Progenitor cell of endocrine pancreas (in vitro differentiated cells): Measurements from ENCODE around the gene BPIFB2. TPM values are rescaled to one million over a fixed set of nuclear protein-coding genes. Genes with fewer than 3 reads are reported as not detected.

Source experiments
- DNase-seq: peaks from one replicate; pipeline ENCODE4 v3.0.0; 2021; ENCODE audit warnings: low spot score; ENCODE audit not compliant: unreplicated experiment
- H3K27ac Mint-ChIP-seq: 2 replicates; pipeline ENCODE4 v1.8.0; 2021; ENCODE audit warnings: mild to moderate bottlenecking, moderate library complexity, mixed read lengths
- H3K27me3 Mint-ChIP-seq: 2 replicates; pipeline ENCODE4 v1.8.0; 2021; ENCODE audit warnings: mixed read lengths
- H3K36me3 Mint-ChIP-seq: 2 replicates; pipeline ENCODE4 v1.8.0; 2022; ENCODE audit warnings: mixed read lengths; ENCODE audit not compliant: insufficient read depth
- H3K4me1 Mint-ChIP-seq: 2 replicates; pipeline ENCODE4 v1.8.0; 2021; ENCODE audit warnings: low read depth, mixed read lengths
- H3K4me3 Mint-ChIP-seq: 2 replicates; pipeline ENCODE4 v1.8.0; 2021; ENCODE audit warnings: low read depth, mild to moderate bottlenecking, moderate library complexity, mixed read lengths
- H3K9me3 Mint-ChIP-seq: 2 replicates; pipeline ENCODE4 v1.8.0; 2021; ENCODE audit warnings: low read depth, mixed read lengths
- CTCF ChIP-seq: fragments of 200-600 bp; sonication (generic); IDR thresholded peaks from one replicate; pipeline ENCODE4 v1.5.0; 2021; ENCODE audit warnings: antibody characterized with exemption, mild to moderate bottlenecking; ENCODE audit not compliant: unreplicated experiment
- total RNA-seq: library from RNA; stranded (reverse); gene quantifications from 2 replicates; pipeline ENCODE4 v1.2.1, GENCODE V29; 2021

BPIFB2 gene
- total RNA-seq, 1 donor from 2014 or later, result not detected

GRCh38 chr20:33018169-33018931, 10.8 kb downstream of the BPIFB2 start:
- Mint-ChIP-seq H3K36me3 (no peaks in the 10 kb centered on the region), H3K9me3 (no peaks in the 10 kb centered on the region), H3K27ac (no peak overlapping the region), H3K27me3 (peaks cover 35% of the 10 kb centered on the region), H3K4me3 (no peak overlapping the region), H3K4me1 (no peaks in the 10 kb centered on the region)
- no peak for TF ChIP-seq CTCF
- no peak for DNase-seq

DNA sequence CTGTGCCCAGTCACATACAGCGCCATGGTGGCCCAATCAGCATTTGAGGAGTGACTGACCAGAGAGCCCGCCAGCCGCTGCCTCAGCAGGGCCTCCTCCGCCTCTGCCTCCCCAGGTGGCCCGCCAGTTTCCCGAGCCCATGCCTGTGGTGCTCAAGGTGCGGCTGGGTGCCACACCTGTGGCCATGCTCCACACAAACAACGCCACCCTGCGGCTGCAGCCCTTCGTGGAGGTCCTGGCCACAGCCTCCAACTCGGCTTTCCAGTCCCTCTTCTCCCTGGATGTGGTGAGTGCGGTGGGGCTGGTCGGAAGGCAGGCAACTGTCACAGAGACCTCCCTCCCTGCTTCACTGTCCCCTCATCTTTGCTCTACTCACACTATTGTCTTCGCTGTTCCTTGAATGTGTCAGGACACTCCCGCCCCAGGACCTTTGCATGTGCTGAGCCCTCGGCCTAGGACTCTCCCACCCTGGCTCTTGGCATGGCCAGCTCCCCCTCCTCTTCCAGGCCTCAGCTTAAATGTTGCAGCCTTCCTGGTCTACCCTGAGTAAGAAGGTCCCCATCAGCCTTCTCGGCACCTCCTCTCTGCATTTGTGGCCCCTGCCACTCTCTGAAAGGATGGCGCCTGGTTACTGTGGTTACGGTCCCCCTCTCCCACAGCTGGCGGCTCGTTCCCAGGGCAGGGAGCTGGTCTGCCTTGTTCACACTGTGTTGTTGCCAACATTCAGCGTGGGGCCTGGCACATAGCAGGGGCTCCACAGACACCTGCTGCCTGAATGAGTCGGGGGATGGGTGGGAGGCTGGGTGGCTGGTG, 12.2 kb downstream of the BPIFB2 start:
- no peak for TF ChIP-seq CTCF
- no peaks in the 10 kb centered on the region for H3K36me3 Mint-ChIP-seq
- no peak overlapping the region for H3K4me3 Mint-ChIP-seq
- H3K27ac Mint-ChIP-seq, result no peak overlapping the region
- DNase-seq, result no peak
- no peaks in the 10 kb centered on the region for H3K4me1 Mint-ChIP-seq
- no peaks in the 10 kb centered on the region for H3K9me3 Mint-ChIP-seq
- peaks cover 27% of the 10 kb centered on the region for H3K27me3 Mint-ChIP-seq

DNA sequence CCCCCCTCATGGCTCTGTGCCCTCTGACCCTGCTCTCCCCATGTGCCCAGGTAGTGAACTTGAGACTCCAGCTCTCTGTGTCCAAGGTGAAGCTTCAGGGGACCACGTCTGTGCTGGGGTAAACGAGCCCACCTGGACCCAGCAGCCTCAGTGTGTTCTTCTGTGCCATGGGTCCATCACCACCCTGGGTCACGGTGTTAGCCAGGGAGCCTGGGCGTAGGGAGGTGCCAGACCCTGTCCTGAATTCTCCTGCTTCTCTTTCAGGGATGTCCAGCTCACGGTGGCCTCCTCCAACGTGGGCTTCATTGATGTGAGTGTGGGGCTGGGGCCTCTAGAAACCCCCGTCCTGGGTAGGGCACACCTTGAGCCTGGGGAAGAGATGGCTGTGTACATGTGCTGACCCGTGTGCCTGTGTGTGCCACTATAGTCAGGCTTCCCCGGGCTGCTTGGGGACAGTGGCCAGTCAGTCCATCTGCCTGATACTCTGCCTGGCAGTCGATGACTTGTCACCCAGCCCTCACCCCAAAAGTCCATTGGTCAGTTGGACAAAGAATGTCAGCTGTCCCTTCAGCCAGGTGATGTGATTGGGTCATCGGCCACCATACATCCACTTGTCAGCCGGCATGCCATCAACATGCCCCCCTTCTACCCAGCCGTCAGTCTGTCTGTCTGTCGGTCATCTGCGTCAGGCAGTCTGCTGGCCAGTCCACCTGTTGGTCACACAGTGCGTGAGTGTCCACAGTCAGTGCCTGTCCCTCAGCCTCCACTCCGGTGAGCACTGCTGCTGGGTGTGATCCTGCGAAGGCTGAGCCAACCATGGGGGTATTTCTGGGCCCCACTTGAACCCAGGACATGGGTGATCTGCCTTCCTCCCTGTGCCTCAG, 13.0 kb downstream of the BPIFB2 start:
- no peak for TF ChIP-seq CTCF
- no peak for DNase-seq
- no peak overlapping the region for H3K27ac Mint-ChIP-seq
- peaks cover 18% of the 10 kb centered on the region for H3K27me3 Mint-ChIP-seq
- H3K4me3 Mint-ChIP-seq, result no peak overlapping the region
- no peaks in the 10 kb centered on the region for H3K4me1 Mint-ChIP-seq
- H3K9me3 Mint-ChIP-seq, result no peaks in the 10 kb centered on the region
- no peaks in the 10 kb centered on the region for H3K36me3 Mint-ChIP-seq

GRCh38 chr20:33021879-33022278, 14.4 kb downstream of the BPIFB2 start:
- no peak for TF ChIP-seq CTCF

GRCh38 chr20:33022289-33022688, 14.8 kb downstream of the BPIFB2 start:
- no peak for DNase-seq
- peaks cover 8% of the 10 kb centered on the region for H3K27me3 Mint-ChIP-seq
- H3K36me3 Mint-ChIP-seq, result no peaks in the 10 kb centered on the region
- no peaks in the 10 kb centered on the region for H3K4me1 Mint-ChIP-seq
- TF ChIP-seq CTCF, result no peak
- H3K4me3 Mint-ChIP-seq, result no peak overlapping the region
- H3K27ac Mint-ChIP-seq, result no peak overlapping the region
- H3K9me3 Mint-ChIP-seq, result no peaks in the 10 kb centered on the region

More at GRCh38 chr20:33021879-33022278, 14.4 kb downstream of the BPIFB2 start:
- peaks cover 8% of the 10 kb centered on the region for H3K27me3 Mint-ChIP-seq
- no peak for DNase-seq
- no peaks in the 10 kb centered on the region for H3K36me3 Mint-ChIP-seq
- H3K4me1 Mint-ChIP-seq, result no peaks in the 10 kb centered on the region
- H3K9me3 Mint-ChIP-seq, result no peaks in the 10 kb centered on the region
- H3K27ac Mint-ChIP-seq, result no peak overlapping the region
- H3K4me3 Mint-ChIP-seq, result no peak overlapping the region
